Heart left ventricle (tissue), 13 donors: ENCODE data around the gene SYT11.

Source experiments
- CTCF ChIP-seq, 12 donors: fragments of 200-600 bp; sonication (generic) in 4 of 12; IDR thresholded peaks; one replicate each; pipeline versions ENCODE4 v1.5.0 to v1.8.0; 2018 to 2022; ENCODE audit warnings: antibody characterized with exemption in 12 of 12, mild to moderate bottlenecking in 5 of 12
- POLR2A ChIP-seq, 2 donors: fragments of 450-650 bp; IDR thresholded peaks; one replicate each; pipeline ENCODE4 v1.6.1; 2017; ENCODE audit warnings: antibody characterized with exemption in 2 of 2, mild to moderate bottlenecking in 2 of 2, moderate library complexity in 2 of 2
- donor health status: ischemic (EF 13 %, LVEDD 7.1; RV severe dilation, severe dysfunction).
- donor health status: DM: no; HTN: yes; CAD: no.
- donor health status: DM: no; HTN: no; CAD: no.
- donor health status: ischemic (EF 25% LVEDD 6.9; RV normal size, moderate dysfunction).
- donor health status: ischemic (EF 25% LVEDD 5.7; RV mildly dilated, moderate dysfunction).
- donor health status: ischemic (EF 35%, LVEDD 5.7; RV mildly dilated, moderate dysfunction).
- donor health status: nonischemic (EF 11% LVEDD 7.7; RV severe dilation, severe dysfunction).
- donor health status: DM: yes; HTN: yes; CAD: no.
- donor health status: PGD.
- donor health status: ischemic (EF 29% LVEDD 5.4; RV normal size, mild dysfunction).
- donor health status: nonischemic (EF 23%, LVEDD 6.1; RV moderate dilation, normal function).

- TF ChIP-seq CTCF (IDR thresholded peaks at IDR 0.05) (no peak), POLR2A (IDR thresholded peaks at IDR 0.05) (no peak)
Observed at GRCh38 chr1:155844860-155845421, 14.4 kb upstream of the SYT11 start.
